GM11168 (cell line): Measurements from ENCODE around the gene DNAJC24.

Experiments
- in situ Hi-C: fragments of 300-500 bp; cut with MboI; formaldehyde crosslinking; loops from one replicate; pipeline ENCODE4 v1.12.0; 2022; ENCODE audit warnings: low sequenced_read_pairs; ENCODE audit not compliant: unreplicated experiment

Gene DNAJC24

GRCh38 chr11:31412946-31413345 is 43.3 kb downstream of the DNAJC24 start:
- in situ Hi-C loops: no loop called here

- in situ Hi-C loops: no loop called here
Observed at GRCh38 chr11:31414338-31414737, 44.7 kb downstream of the DNAJC24 start.

- in situ Hi-C loops: no loop called here
Observed at GRCh38 chr11:31415435-31415834, 45.8 kb downstream of the DNAJC24 start.

- in situ Hi-C loops: no loop called here
Observed at GRCh38 chr11:31417357-31417756, 47.7 kb downstream of the DNAJC24 start.

GRCh38 chr11:31417816-31418215 is 48.2 kb downstream of the DNAJC24 start:
- in situ Hi-C loops: no loop called here

GRCh38 chr11:31419138-31419537 is 49.5 kb downstream of the DNAJC24 start:
- in situ Hi-C loops: no loop called here

- in situ Hi-C loops: no loop called here
Observed at GRCh38 chr11:31419669-31420068, 50.0 kb downstream of the DNAJC24 start.

- in situ Hi-C loops: no loop called here
Observed at GRCh38 chr11:31421820-31422219, 52.2 kb downstream of the DNAJC24 start.

GRCh38 chr11:31422703-31423102 is 53.0 kb downstream of the DNAJC24 start:
- in situ Hi-C loops: no loop called here

GRCh38 chr11:31424652-31425051 is 55.0 kb downstream of the DNAJC24 start:
- in situ Hi-C loops: no loop called here

GRCh38 chr11:31433851-31434250 is 64.2 kb downstream of the DNAJC24 start:
- in situ Hi-C loops: no loop called here

GRCh38 chr11:31437742-31438435 is 68.2 kb downstream of the DNAJC24 start:
- in situ Hi-C loops: no loop called here

- in situ Hi-C loops: no loop called here
Observed at GRCh38 chr11:31441296-31441695, 71.6 kb downstream of the DNAJC24 start.

GRCh38 chr11:31442086-31442485 is 72.4 kb downstream of the DNAJC24 start:
- in situ Hi-C loops: no loop called here

GRCh38 chr11:31443802-31444201 is 74.1 kb downstream of the DNAJC24 start:
- in situ Hi-C loops: no loop called here

GRCh38 chr11:31445621-31446020 is 76.0 kb downstream of the DNAJC24 start:
- in situ Hi-C loops: no loop called here

GRCh38 chr11:31449040-31449439 is 79.4 kb downstream of the DNAJC24 start:
- in situ Hi-C loops: no loop called here

GRCh38 chr11:31450841-31451240 is 81.2 kb downstream of the DNAJC24 start:
- in situ Hi-C loops: no loop called here

- in situ Hi-C loops: no loop called here
Observed at GRCh38 chr11:31455177-31455576, 85.5 kb downstream of the DNAJC24 start.

- in situ Hi-C loops: no loop called here
Observed at GRCh38 chr11:31464436-31464835, 94.8 kb downstream of the DNAJC24 start.

GRCh38 chr11:31474083-31474482 is 104.4 kb downstream of the DNAJC24 start:
- in situ Hi-C loops: no loop called here

- in situ Hi-C loops: no loop called here
Observed at GRCh38 chr11:31477528-31478222, 108.0 kb downstream of the DNAJC24 start.
